Measurements from ENCODE around the gene SLC50A1. TPM values are rescaled to one million over a fixed set of nuclear protein-coding genes. Genes with fewer than 3 reads are reported as not detected.

The SLC50A1 gene
- polyA plus RNA-seq, 1 experiment: 47.4 TPM

DNA sequence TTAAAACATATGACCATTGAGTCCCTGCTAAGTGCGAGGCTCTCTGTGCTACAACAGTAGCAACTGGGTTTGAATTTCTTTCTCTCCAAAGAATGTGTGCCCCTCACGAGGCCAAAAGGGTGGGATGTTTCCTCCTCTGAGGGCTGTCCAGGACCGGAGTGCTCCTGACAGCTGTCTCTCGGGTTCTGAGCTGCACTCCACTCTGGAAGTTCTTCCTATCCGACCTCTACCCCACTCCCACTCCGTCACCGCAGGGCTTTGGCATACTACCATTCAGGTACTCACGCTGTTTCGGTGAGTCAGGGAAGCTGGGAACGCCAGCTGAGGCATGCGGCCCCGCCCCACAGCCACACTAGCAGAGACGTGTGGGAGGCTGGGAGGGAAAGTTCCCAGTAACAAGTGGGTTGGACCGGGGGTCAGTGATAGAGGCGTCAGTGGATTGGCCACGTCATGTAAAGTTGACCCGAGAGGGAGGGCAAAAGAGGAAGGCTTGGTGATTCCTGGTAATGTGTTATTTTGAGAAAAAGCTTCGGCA is 705 bp upstream of the SLC50A1 start:
- TF ChIP-seq CTCF (IDR thresholded peaks at IDR 0.05; ENCODE audit: insufficient read depth, low read depth, low read length): no peak
- H3K4me3 ChIP-seq (ENCODE audit: low read depth, low read length): peak overlapping the region; percentile 82
- ChIA-PET POLR2A (interaction anchor here (0.7 kb wide), 1 partner anchor 1149 kb away, joined by 4 read pairs; the partner anchor contains the start of gene RAB13), CTCF (interaction anchor here (1.2 to 4.2 kb wide), 6 partner anchors 9 to 49 kb away, joined by 4 to 19 read pairs (median 11); partner anchors contain the start of gene KRTCAP2)
- peaks cover under 1% of the 10 kb centered on the region; the same call in 1 of the 2 replicates for H3K27me3 ChIP-seq (ENCODE audit: control insufficient read depth, insufficient read depth, low read length)
- H3K36me3 ChIP-seq (ENCODE audit: control insufficient read depth, insufficient read depth, low read length): peaks cover 5% of the 10 kb centered on the region
- peak; percentile 80 for DNase-seq (ENCODE audit: low read depth)

GRCh38 chr1:155136748-155137147 is 1.1 kb downstream of the SLC50A1 start:
- ChIA-PET CTCF (interaction anchor here (3.2 to 4.2 kb wide), 3 partner anchors 31 to 46 kb away, joined by 11 to 19 read pairs (median 19); partner anchors contain the start of gene KRTCAP2), POLR2A (no interaction called here)
- peaks cover 5% of the 10 kb centered on the region for H3K36me3 ChIP-seq (ENCODE audit: control insufficient read depth, insufficient read depth, low read length)
- H3K4me3 ChIP-seq (ENCODE audit: low read depth, low read length): peak overlapping the region; percentile 82
- no peak for TF ChIP-seq CTCF (IDR thresholded peaks at IDR 0.05; ENCODE audit: insufficient read depth, low read depth, low read length)
- H3K27me3 ChIP-seq (ENCODE audit: control insufficient read depth, insufficient read depth, low read length): no peaks in the 10 kb centered on the region
- no peak for DNase-seq (ENCODE audit: low read depth)

DNA sequence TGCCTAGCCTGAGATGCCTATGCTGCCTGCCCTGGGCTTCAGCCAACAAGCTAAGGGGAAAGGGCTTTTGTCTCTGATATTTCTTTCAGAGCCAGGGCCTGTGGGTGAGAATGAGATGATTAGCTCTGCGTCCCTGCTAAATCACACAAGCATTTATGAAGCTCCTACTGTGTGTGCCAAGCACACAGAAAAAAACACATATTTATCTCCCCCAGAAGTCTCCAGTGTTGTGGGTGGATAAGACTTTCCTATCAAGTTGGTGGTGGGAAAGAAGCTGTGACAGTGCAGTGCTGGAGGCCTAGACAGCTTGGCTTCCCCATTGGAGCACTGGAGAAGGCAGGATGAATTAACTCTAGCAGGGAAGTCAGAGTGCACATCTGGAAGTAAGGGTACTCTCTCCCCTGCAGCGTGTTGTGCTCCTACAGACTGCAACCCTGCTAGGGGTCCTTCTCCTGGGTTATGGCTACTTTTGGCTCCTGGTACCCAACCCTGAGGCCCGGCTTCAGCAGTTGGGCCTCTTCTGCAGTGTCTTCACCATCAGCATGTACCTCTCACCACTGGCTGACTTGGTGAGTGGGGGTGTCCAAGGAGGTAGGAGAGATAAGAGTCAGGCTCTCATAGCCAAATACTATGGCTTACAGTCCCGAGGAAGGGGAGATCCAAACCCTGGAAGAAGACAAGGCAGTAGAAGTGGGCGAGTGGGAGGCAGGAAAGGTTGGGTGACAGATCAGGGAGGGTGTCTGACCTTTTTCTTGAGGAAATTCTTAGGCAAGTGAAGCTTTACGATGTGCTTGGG is 1.7 kb downstream of the SLC50A1 start:
- Histone ChIP-seq H3K36me3 (ENCODE audit: control insufficient read depth, insufficient read depth, low read length) (peaks cover 5% of the 10 kb centered on the region), H3K27me3 (ENCODE audit: control insufficient read depth, insufficient read depth, low read length) (no peaks in the 10 kb centered on the region), H3K4me3 (ENCODE audit: low read depth, low read length) (no peak overlapping the region)
- ChIA-PET CTCF (interaction anchor here (3.2 to 4.2 kb wide), 3 partner anchors 31 to 46 kb away, joined by 11 to 19 read pairs (median 19); partner anchors contain the start of gene KRTCAP2), POLR2A (no interaction called here)
- TF ChIP-seq CTCF (IDR thresholded peaks at IDR 0.05; ENCODE audit: insufficient read depth, low read depth, low read length): no peak
- DNase-seq (ENCODE audit: low read depth): no peak

DNA sequence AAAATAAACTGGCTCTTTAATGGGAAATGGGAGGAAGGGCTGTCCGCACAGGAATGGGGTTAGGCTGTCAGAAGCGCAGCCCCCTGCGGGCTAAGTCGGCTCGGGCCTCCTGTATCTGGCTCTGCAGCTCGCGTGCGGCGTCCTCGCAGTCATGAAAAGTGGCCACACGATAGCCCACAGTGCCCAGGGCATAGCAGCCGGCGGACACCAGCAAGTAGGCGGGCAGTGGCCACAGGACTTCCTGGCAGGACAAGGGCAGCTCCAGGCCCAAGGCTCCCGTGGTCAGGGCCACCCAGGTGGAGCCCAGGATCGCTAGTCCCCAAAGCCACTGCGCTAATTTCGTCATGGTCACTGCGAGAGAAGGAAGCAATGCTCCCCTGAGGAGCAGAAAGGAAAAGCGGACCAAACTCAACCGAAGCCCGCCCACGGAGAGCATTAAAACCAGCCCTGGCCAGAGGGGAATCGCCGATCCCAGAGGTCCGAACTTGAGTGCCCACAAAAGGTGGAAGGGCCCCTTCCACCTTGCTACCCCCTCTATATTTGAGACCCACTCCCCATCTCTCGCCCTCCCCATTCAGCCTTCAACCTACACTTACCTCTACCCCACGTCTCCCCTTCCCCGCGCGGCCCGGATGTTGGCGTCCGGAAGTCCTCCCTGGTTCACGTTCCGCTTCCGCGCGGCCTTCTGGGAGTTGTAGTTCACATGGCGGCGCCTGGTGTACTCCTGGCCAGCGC is 4.4 kb downstream of the SLC50A1 start, which contains the start of gene DPM3:
Gene DPM3, minus strand, starts transcription at position 637 of the 735 bp plus-strand sequence. Its CDS starts 291 bp downstream, at position 346.
- Histone ChIP-seq H3K4me3 (ENCODE audit: low read depth, low read length) (peak within 1 kb of the TSS; percentile 80), H3K36me3 (ENCODE audit: control insufficient read depth, insufficient read depth, low read length) (peaks cover 5% of the 10 kb centered on the region), H3K27me3 (ENCODE audit: control insufficient read depth, insufficient read depth, low read length) (no peaks in the 10 kb centered on the region)
- no peak for TF ChIP-seq CTCF (IDR thresholded peaks at IDR 0.05; ENCODE audit: insufficient read depth, low read depth, low read length)
- peak; percentile 21 for DNase-seq (ENCODE audit: low read depth)
- ChIA-PET POLR2A (no interaction called here), CTCF (no interaction called here)

GRCh38 chr1:155140630-155140953 is 4.9 kb downstream of the SLC50A1 start:
- DNase-seq (ENCODE audit: low read depth): no peak
- CTCF ChIA-PET: no interaction called here
- no peaks in the 10 kb centered on the region for H3K27me3 ChIP-seq (ENCODE audit: control insufficient read depth, insufficient read depth, low read length)
- TF ChIP-seq CTCF (IDR thresholded peaks at IDR 0.05; ENCODE audit: insufficient read depth, low read depth, low read length): no peak
- peak overlapping the region; percentile 80 for H3K4me3 ChIP-seq (ENCODE audit: low read depth, low read length)
- POLR2A ChIA-PET: no interaction called here
- peaks cover 5% of the 10 kb centered on the region for H3K36me3 ChIP-seq (ENCODE audit: control insufficient read depth, insufficient read depth, low read length)

Data from BJ (cell line).